ENCODE data around the gene AKAP7.

The AKAP7 gene

GRCh38 chr6:131160254-131160758, 25.0 kb downstream of the AKAP7 start:
- H3K4me1 ChIP-seq (ENCODE audit: low read length) = no peaks in the 10 kb centered on the region
- no peak overlapping the region for H3K4me3 ChIP-seq (ENCODE audit: low read length)
- no peak for DNase-seq
- TF ChIP-seq EZH2 (optimal IDR thresholded peaks at IDR 0.05; ENCODE audit: low read depth, low read length) = no peak
- TF ChIP-seq CTCF (IDR thresholded peaks at IDR 0.05; ENCODE audit: low read length) = no peak
- TF ChIP-seq EZH2phosphoT487 (IDR thresholded peaks at IDR 0.05; ENCODE audit: low read length) = no peak
- no peaks in the 10 kb centered on the region for H3F3A ChIP-seq (ENCODE audit: insufficient read depth, low read length)
- H3K9ac ChIP-seq (ENCODE audit: low read length) = no peak overlapping the region
- no peaks in the 10 kb centered on the region for H3K79me2 ChIP-seq (ENCODE audit: low read length)
- H2AFZ ChIP-seq (ENCODE audit: low read length) = no peak overlapping the region
- no peak overlapping the region for H3K27ac ChIP-seq (ENCODE audit: low read length)
- no peaks in the 10 kb centered on the region for H3K27me3 ChIP-seq (replicated peaks; ENCODE audit: insufficient read depth, low read length)
- H3K36me3 ChIP-seq (replicated peaks; ENCODE audit: insufficient read depth, low read length) = no peaks in the 10 kb centered on the region
- no peak overlapping the region for H3K4me2 ChIP-seq (ENCODE audit: low read depth, low read length)
- H3K9me3 ChIP-seq (replicated peaks; ENCODE audit: insufficient read depth, low read length) = no peaks in the 10 kb centered on the region
- H4K20me1 ChIP-seq (ENCODE audit: insufficient read depth, low read length) = no peaks in the 10 kb centered on the region
- no peaks in the 10 kb centered on the region for H3K9me2 ChIP-seq (replicated peaks; ENCODE audit: insufficient read depth, low read length)

- Histone ChIP-seq H3K4me1 (ENCODE audit: low read length) (no peaks in the 10 kb centered on the region), H4K20me1 (ENCODE audit: insufficient read depth, low read length) (no peaks in the 10 kb centered on the region), H3F3A (ENCODE audit: insufficient read depth, low read length) (no peaks in the 10 kb centered on the region), H3K9me3 (replicated peaks; ENCODE audit: insufficient read depth, low read length) (no peaks in the 10 kb centered on the region), H3K4me2 (ENCODE audit: low read depth, low read length) (no peak overlapping the region), H2AFZ (ENCODE audit: low read length) (no peak overlapping the region), H3K27ac (ENCODE audit: low read length) (no peak overlapping the region), H3K79me2 (ENCODE audit: low read length) (no peaks in the 10 kb centered on the region), H3K27me3 (replicated peaks; ENCODE audit: insufficient read depth, low read length) (no peaks in the 10 kb centered on the region), H3K36me3 (replicated peaks; ENCODE audit: insufficient read depth, low read length) (no peaks in the 10 kb centered on the region), H3K9ac (ENCODE audit: low read length) (no peak overlapping the region), H3K9me2 (replicated peaks; ENCODE audit: insufficient read depth, low read length) (no peaks in the 10 kb centered on the region), H3K4me3 (ENCODE audit: low read length) (no peak overlapping the region)
- DNase-seq = no peak
- TF ChIP-seq EZH2 (optimal IDR thresholded peaks at IDR 0.05; ENCODE audit: low read depth, low read length) = no peak
- TF ChIP-seq CTCF (IDR thresholded peaks at IDR 0.05; ENCODE audit: low read length) = no peak
- no peak for TF ChIP-seq EZH2phosphoT487 (IDR thresholded peaks at IDR 0.05; ENCODE audit: low read length)
Measured at GRCh38 chr6:131161987-131162386, 26.7 kb downstream of the AKAP7 start.

- Histone ChIP-seq H3K79me2 (ENCODE audit: low read length) (no peaks in the 10 kb centered on the region), H3F3A (ENCODE audit: insufficient read depth, low read length) (no peaks in the 10 kb centered on the region), H3K27ac (ENCODE audit: low read length) (no peak overlapping the region), H3K4me2 (ENCODE audit: low read depth, low read length) (no peak overlapping the region), H3K27me3 (replicated peaks; ENCODE audit: insufficient read depth, low read length) (no peaks in the 10 kb centered on the region), H3K9me2 (replicated peaks; ENCODE audit: insufficient read depth, low read length) (no peaks in the 10 kb centered on the region), H3K36me3 (replicated peaks; ENCODE audit: insufficient read depth, low read length) (no peaks in the 10 kb centered on the region), H3K9ac (ENCODE audit: low read length) (no peak overlapping the region), H4K20me1 (ENCODE audit: insufficient read depth, low read length) (no peaks in the 10 kb centered on the region), H3K4me3 (ENCODE audit: low read length) (no peak overlapping the region), H3K9me3 (replicated peaks; ENCODE audit: insufficient read depth, low read length) (no peaks in the 10 kb centered on the region), H3K4me1 (ENCODE audit: low read length) (no peaks in the 10 kb centered on the region), H2AFZ (ENCODE audit: low read length) (no peak overlapping the region)
- DNase-seq = no peak
- TF ChIP-seq CTCF (IDR thresholded peaks at IDR 0.05; ENCODE audit: low read length) (no peak), EZH2phosphoT487 (IDR thresholded peaks at IDR 0.05; ENCODE audit: low read length) (no peak), EZH2 (optimal IDR thresholded peaks at IDR 0.05; ENCODE audit: low read depth, low read length) (no peak)
Measured at GRCh38 chr6:131163886-131164285, 28.6 kb downstream of the AKAP7 start.

All from MM.1S (cell line).